ENCODE measurements around the gene UBE2D1.

DNA sequence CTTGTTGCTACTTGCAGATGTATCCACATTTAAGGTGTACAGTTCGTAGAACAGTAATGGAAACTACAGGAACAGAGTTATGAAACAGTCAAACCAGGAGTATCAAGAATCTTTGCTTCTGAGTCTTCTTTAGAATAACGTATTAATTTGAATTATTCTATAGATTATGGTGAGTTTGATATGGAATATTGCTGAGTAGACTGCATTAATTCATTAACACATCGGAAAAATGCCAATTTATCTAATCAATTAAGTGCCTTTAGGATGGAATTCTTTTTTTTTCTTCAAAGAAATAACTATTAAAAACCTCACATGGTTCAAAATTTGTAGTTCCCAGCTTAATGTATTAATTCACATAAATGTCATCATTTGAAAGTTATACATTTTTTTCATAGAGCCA, 54.2 kb downstream of the UBE2D1 start:
- TF ChIP-seq, protein P1, sequence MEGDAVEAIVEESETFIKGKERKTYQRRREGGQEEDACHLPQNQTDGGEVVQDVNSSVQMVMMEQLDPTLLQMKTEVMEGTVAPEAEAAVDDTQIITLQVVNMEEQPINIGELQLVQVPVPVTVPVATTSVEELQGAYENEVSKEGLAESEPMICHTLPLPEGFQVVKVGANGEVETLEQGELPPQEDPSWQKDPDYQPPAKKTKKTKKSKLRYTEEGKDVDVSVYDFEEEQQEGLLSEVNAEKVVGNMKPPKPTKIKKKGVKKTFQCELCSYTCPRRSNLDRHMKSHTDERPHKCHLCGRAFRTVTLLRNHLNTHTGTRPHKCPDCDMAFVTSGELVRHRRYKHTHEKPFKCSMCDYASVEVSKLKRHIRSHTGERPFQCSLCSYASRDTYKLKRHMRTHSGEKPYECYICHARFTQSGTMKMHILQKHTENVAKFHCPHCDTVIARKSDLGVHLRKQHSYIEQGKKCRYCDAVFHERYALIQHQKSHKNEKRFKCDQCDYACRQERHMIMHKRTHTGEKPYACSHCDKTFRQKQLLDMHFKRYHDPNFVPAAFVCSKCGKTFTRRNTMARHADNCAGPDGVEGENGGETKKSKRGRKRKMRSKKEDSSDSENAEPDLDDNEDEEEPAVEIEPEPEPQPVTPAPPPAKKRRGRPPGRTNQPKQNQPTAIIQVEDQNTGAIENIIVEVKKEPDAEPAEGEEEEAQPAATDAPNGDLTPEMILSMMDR (IDR thresholded peaks at IDR 0.05; ENCODE audit: poor library complexity) = no peak
- no peak for TF ChIP-seq EZH2 (IDR thresholded peaks at IDR 0.05; ENCODE audit: borderline replicate concordance)
